NB4 (cell line): ENCODE data around the gene COPS3.

Experiments used
- MYC ChIP-seq: IDR thresholded peaks from 2 replicates; pipeline ENCODE4 v1.6.1; 2011; ENCODE audit warnings: low read depth, low read length
- POLR2A ChIP-seq: IDR thresholded peaks from 2 replicates; pipeline ENCODE4 v1.6.1; 2011; ENCODE audit warnings: mild to moderate bottlenecking; ENCODE audit not compliant: insufficient read length; ENCODE audit errors: extremely low read depth
- TF ChIP-seq, protein P1 (sequence below): IDR thresholded peaks from one replicate; pipeline ENCODE4 v1.5.1; 2012; ENCODE audit warnings: low read depth, low read length

DNA sequence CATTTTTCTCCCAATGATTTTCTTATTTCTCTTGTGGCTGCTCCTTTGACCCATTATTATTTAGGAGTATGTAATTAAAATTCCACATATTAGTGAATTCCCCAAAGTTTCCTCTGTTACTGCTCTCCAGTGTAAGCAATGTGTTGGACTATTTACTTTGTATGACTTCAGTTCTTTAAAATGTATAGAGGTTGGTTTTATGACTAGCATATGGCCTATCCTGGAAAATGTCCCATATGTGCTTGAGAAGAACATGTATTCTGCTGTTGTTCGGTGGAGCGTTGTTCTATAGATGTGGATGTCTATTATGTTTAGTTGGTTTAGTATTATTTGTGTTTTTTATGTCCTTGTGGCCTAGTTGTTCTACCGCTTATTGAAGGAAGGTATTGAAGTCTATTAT lies 16.2 kb upstream of the COPS3 start:
- TF ChIP-seq, protein P1, sequence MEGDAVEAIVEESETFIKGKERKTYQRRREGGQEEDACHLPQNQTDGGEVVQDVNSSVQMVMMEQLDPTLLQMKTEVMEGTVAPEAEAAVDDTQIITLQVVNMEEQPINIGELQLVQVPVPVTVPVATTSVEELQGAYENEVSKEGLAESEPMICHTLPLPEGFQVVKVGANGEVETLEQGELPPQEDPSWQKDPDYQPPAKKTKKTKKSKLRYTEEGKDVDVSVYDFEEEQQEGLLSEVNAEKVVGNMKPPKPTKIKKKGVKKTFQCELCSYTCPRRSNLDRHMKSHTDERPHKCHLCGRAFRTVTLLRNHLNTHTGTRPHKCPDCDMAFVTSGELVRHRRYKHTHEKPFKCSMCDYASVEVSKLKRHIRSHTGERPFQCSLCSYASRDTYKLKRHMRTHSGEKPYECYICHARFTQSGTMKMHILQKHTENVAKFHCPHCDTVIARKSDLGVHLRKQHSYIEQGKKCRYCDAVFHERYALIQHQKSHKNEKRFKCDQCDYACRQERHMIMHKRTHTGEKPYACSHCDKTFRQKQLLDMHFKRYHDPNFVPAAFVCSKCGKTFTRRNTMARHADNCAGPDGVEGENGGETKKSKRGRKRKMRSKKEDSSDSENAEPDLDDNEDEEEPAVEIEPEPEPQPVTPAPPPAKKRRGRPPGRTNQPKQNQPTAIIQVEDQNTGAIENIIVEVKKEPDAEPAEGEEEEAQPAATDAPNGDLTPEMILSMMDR, result no peak
- no peak for TF ChIP-seq POLR2A
- no peak for TF ChIP-seq MYC
